ENCODE measurements around the gene OSCAR. TPM values are rescaled to one million over a fixed set of nuclear protein-coding genes. Genes with fewer than 3 reads are reported as not detected.
"Not testable (repeated sequence)": the region's sequence is repeated elsewhere in the genome, so short reads cannot be mapped to it uniquely, and the experiment has no call there.

Gene OSCAR
- total and polyA plus RNA-seq, 9 donors: 1.1 to 3.8 (median 1.7) TPM

- intact Hi-C loops (cut with DNase I): no loop called here
Measured at GRCh38 chr19:54096617-54097106, 3.9 kb downstream of the OSCAR start.

GRCh38 chr19:54095859-54096616 is 4.6 kb downstream of the OSCAR start:
- H3K27me3 ChIP-seq: not testable (repeated sequence)
- H3K27ac ChIP-seq: peak overlapping the region in 1 of 2 donors; percentile 63

More at GRCh38 chr19:54096617-54097106, 3.9 kb downstream of the OSCAR start:
- WGBS, 3 donors: 3 to 5% (median 4%) methylated on average over 14 of the region's 14 CpGs
- Histone ChIP-seq H3K4me1 (ENCODE audit: insufficient read depth) (peaks cover 7% of the 10 kb centered on the region), H3K36me3 (no peaks in the 10 kb centered on the region), H3K4me3 (peak overlapping the region; percentile 9), H3K9me3 (peaks cover 0 to 3% of the 10 kb centered on the region in 2 donors), H3K27me3 (no peaks in the 10 kb centered on the region), H3K27ac (peak overlapping the region in 1 of 2 donors; percentile 63)
- peak in 1 of 5 donors; percentile 42 for DNase-seq
- no peak for TF ChIP-seq CTCF (IDR thresholded peaks at IDR 0.05)
- no peak for TF ChIP-seq EP300 (IDR thresholded peaks at IDR 0.05)
- no peak for TF ChIP-seq POLR2A (IDR thresholded peaks at IDR 0.05)

GRCh38 chr19:54095136-54095858 is 5.3 kb downstream of the OSCAR start:
- TF ChIP-seq EP300 (IDR thresholded peaks at IDR 0.05): no peak
- no peak for TF ChIP-seq POLR2A (IDR thresholded peaks at IDR 0.05)
- TF ChIP-seq CTCF (IDR thresholded peaks at IDR 0.05): no peak
- no peaks in the 10 kb centered on the region for H3K36me3 ChIP-seq
- H3K4me1 ChIP-seq (ENCODE audit: insufficient read depth): peaks cover 7% of the 10 kb centered on the region
- no peak for DNase-seq
- intact Hi-C loops (cut with DNase I): no loop called here
- peaks cover 0 to 3% of the 10 kb centered on the region in 2 donors for H3K9me3 ChIP-seq
- H3K27me3 ChIP-seq: no peaks in the 10 kb centered on the region
- no peak overlapping the region for H3K27ac ChIP-seq
- WGBS, 3 donors: 67 to 71% (median 70%) methylated on average over 22 of the region's 22 CpGs
- H3K4me3 ChIP-seq: peak overlapping the region; percentile 17

More at GRCh38 chr19:54095859-54096616, 4.6 kb downstream of the OSCAR start:
- H3K4me1 ChIP-seq (ENCODE audit: insufficient read depth); H3K9me3 ChIP-seq; intact Hi-C loops (cut with DNase I); H3K36me3 ChIP-seq: not testable (repeated sequence)
- WGBS, 3 donors: 0 to 1% (median 1%) methylated on average over 33 to 46 of the region's 46 CpGs
- H3K4me3 ChIP-seq: peak overlapping the region; percentile 17
- peak in 3 of 5 donors; percentile 56 to 71 (median 59) for DNase-seq

- no peaks in the 10 kb centered on the region for H3K36me3 ChIP-seq
- no peak overlapping the region for H3K4me3 ChIP-seq
- H3K9me3 ChIP-seq: peaks cover 0 to 3% of the 10 kb centered on the region in 2 donors
- no peak for DNase-seq
- no peak overlapping the region for H3K27ac ChIP-seq
- intact Hi-C loops (cut with DNase I): no loop called here
- WGBS, 3 donors: 80 to 89% (median 83%) methylated on average over 17 of the region's 17 CpGs
- no peak for TF ChIP-seq EP300 (IDR thresholded peaks at IDR 0.05)
- no peak for TF ChIP-seq POLR2A (IDR thresholded peaks at IDR 0.05)
- TF ChIP-seq CTCF (IDR thresholded peaks at IDR 0.05): no peak
- no peaks in the 10 kb centered on the region for H3K27me3 ChIP-seq
- H3K4me1 ChIP-seq (ENCODE audit: insufficient read depth): peaks cover 7% of the 10 kb centered on the region
Measured at GRCh38 chr19:54094426-54095000, 6.1 kb downstream of the OSCAR start.
